ENCODE data around the gene XBP1.
A peak's percentile ranks its signal among the peaks of the same experiment; 100 is the strongest.
"Not testable (repeated sequence)": the region's sequence is repeated elsewhere in the genome, so short reads cannot be mapped to it uniquely, and the experiment has no call there.

XBP1 gene

DNA sequence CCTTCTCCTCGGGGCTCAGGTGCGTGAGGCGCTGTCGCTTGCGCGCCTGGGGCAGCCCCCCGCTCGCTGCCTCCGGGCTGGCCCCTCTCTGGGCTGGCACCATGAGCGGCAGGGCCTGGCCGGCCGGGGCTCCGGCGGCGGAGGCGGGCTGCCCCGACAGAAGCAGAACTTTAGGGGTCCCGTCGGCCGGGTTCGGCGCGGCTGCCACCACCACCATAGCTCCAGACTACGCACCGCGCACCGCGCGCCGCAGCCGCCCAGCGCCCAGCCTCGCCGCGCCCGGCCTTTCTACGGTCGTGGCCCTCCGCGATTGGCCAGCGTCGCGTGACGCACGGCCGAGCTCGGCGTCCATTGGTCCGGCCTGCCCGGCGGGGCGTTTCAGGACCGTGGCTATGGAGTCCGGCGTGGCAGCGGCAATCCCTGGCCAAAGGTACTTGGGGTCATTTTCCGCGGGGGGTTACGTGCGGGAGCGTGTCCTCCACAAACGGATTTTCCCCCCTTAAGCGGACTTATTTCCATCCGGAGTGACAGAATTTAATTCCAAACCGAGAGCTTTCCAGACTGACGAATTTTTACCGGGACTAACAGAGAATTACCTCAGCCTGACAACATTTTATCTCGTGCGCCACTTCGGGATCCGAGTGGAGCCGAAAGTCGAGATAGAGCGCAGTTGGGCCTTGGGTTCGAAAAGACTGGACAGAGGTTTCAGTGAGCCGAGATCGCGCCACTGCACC is at the start of gene XBP1:
Gene XBP1 (minus strand): TSS at position 262 of the 734 bp plus-strand sequence.
- DNase-seq = peak; percentile 89 to 90

DNA sequence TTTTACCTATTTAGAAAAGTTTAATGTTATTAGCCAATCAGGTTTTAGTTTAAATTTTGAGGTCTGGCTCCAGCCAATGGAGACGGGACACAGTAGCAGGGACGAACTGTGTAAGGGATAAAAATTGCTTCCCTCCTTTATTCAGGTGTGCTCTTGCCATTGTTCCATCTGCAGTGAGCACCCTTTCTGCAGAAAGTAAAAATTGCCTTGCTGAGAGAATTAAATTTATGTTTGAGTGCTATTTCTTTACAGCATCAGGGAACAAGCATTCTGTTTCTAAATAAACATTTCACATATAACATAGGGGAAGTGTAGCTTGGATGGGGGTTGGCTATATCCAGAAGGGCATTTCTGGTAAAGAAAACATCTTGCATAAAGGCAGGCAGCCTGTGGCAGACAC is 46.6 kb upstream of the XBP1 start:
- DNase-seq = no peak

DNA sequence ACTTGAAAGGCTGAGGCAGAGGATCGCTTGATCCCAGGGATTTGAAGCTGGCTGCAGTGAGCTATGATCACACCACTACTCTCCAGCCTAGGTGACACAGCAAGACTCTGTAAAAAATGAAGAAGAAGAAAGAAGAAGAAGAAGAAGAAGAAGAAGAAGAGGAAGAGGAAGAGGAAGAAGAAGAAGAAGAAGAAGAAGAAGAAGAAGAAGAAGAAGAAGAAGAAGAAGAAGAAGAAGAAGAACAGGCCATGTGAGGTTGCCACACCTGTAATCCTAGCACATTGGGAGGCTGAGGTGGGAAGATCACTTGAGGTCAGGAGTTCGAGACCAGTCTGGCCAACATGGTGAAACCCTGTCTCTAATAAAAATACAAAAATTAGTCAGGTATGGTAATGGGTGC is 43.9 kb upstream of the XBP1 start:
- not testable (repeated sequence) for DNase-seq

GRCh38 chr22:28843633-28844032 is 43.3 kb upstream of the XBP1 start:
- DNase-seq = no peak

DNA sequence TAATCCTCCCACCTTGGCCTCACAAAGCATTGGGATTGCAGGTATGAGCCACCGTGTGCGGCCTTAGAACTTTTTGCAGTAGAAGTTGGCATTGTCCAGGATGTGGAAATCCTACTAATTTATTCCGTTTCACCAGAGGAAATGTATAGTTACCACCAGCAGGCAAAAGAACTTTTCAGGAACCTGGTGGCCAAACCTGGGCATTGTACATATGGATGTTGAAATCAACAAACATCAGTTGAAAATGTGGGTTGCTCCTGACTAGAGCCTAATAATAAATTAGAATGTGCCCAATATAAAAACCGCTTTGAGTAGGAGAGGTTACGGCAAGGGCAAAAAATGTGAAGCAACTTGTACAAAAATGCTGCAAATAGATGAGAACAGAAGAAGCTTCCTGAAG is 40.7 kb upstream of the XBP1 start:
- DNase-seq = no peak

DNA sequence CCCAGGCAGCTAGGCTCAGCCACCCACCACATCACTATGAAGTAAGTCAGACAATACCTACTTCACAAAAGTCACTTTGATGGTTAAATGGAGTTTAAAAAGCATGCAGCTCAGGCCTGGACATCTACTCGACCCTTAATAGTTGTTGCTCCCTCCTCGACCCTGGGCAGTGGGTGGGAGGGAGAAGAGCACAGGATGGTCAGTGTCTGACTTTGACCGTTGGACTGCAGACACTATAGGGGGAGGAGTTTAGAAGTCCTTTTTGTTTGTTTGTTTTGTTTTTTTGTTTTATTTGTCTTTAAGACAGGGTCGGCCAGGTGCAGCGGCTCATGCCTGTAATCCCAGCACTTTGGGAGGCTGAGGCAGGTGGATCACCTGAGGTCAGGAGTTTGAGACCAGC is 38.6 kb upstream of the XBP1 start:
- DNase-seq = no peak

DNA sequence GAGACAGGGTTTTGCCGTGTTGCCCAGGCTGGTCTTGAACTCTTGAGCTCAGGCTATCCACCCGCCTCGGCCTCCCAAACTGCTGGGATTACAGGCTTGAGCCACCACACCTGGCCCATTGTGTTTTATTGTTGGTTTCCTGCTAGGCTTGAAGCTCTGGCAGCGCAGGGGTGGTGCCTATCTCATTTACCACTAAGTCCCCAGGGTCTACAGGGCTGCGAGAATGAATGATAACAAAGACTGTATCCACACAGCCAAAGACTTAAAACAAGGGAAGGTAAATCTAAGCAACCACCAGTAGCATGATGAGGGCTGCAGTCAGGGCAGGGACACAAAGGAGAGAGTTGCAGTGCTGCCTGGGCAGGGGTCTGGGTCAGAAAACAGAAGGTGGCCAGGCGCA is 37.3 kb upstream of the XBP1 start:
- no peak for DNase-seq

DNA sequence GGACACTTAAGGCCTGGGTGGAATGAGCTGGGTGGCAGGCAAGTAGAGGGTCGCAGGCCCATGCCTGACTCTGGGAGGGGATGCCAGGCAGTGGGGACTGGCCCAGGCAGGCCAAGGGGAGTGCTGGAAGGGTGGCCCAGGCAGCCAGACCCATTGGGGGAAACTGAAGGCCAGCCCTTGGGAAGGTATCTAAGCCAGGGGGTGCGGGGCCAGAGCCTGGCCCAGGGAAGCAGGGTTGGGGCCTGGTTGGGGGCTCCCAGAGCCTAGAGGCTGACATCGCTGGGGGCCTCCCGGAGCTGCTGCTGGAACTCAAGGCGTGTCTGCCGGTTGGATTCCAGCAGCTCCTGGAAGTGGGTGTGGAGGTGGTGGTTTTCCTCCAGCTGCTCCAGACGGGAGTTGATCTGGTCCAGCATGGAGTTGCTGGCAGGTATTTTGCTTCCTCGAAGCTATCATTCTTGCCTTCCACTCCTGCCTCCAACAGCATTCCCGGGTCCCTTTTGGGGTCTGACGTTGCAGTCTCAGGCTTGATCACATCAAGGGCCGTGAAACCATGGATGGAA is 35.3 kb upstream of the XBP1 start:
- DNase-seq = no peak

GRCh38 chr22:28833276-28833923 is 33.0 kb upstream of the XBP1 start:
- no peak for DNase-seq

DNA sequence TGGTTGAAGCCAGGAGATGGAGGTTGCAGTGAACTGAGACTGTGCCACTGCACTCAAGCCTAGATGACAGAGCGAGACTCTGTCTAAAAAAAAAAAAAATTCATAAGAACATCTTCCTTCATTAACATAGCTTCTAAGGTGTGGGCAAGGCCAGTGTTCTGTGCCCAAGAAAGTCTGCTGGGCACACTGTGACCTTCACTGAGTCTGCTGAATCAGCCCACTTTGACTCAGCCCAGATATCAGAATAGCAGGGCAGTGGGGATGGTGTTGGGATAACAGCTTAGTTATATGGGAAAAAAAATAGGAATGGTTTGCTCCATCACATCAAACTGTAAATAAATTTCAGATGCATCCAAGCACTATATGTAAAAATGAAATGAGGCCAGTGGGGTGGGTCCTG is 32.4 kb upstream of the XBP1 start:
- no peak for DNase-seq

DNA sequence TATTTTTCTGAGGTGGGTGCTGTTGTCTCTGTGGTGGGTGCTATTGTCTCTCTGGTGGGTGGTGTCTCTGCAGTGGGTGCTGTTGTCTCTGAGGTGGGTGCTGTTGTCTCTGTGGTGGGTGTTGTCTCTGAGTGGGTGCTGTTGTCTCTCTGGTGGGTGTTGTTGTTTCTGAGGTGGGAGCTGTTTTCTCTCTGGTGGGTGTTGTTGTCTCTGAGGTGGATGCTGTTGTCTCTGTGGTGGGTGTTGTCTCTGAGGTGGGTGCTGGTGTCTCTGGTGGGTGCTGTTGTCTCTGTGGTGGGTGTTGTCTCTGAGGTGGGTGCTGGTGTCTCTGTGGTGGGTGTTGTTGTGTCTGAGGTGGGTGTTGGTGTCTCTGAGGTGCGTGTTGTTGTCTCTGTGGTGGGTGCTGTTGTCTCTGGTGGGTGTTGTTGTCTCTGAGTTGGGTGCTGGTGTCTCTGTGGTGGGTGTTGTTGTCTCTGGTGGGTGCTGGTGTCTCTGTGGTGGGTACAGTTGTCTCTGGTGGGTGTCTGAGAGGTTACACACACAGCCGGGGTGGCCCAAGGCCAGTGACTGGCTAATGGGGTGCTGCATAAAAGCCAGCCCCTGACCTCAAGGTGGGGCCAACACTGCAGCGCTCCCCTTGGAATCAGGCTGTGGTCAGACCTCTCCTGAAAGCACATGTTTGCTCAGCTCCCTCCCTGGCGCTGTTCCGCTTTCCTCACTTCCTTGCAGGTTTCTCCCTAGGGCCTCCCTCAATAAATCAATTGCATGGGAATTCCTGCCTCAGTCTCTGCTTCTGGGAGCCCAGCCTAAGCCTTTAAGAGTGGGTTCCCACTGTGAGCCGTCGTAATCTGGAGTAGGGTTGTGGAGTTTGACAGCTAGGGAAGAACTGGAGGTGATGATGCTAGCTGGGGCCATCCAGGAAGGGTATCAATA is 31.0 kb upstream of the XBP1 start:
- no peak for DNase-seq

DNA sequence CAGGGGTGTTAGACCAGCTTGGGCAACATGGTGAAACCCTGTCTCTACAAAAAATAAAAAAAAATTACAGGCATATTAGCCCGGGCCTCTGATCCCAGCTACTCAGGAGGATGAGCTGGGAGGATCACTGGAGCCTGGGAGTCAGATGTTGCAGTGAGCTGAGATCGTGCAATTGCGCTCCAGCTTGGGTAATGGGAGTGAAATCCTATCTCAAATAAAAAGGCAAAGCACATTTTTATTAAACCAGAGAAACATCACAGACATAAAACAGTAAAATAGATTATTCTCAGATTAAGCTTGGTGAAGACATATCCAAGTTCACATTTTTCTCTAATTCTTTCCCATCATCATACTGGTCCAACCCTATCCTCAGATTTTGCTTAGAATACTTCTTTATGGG is 30.1 kb upstream of the XBP1 start:
- no peak for DNase-seq

- peak; percentile 74 to 80 for DNase-seq
Measured at GRCh38 chr22:28829358-28830181, 29.2 kb upstream of the XBP1 start.

DNA sequence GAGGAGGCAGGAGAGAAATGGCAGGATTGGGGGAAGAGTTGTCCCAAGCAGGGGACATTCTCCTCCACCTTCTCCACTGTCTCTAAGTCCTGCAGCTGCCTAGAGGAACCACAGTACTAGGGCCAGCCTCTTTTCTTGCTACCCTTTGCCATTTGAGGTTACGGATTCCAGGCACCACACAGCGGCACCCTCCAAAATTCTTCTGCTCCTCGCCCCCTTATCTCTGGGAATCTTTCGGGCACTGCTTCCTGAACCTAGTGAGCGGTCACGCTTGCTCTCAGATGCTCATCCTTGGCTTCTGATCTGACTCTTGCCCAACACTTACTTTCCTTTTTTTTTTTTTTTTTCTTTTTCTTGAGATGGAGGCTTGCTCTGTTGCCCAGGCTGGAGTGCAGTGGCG is 26.6 kb upstream of the XBP1 start:
- no peak for DNase-seq

DNA sequence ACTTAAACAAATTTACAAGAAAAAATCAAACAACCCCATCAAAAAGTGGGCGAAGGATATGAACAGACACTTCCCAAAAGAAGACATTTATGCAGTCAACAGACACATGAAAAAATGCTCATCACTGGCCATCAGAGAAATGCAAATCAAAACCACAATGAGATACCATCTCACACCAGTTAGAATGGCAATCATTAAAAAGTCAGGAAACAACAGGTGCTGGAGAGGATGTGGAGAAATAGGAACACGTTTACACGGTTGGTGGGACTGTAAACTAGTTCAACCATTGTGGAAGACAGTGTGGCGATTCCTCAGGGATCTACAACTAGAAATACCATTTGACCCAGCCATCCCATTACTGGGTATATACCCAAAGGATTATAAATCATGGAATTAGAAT is 26.1 kb upstream of the XBP1 start:
- DNase-seq = not testable (repeated sequence)

GRCh38 chr22:28824455-28824854 is 24.1 kb upstream of the XBP1 start:
- DNase-seq = not testable (repeated sequence)

GRCh38 chr22:28822930-28823551 is 22.7 kb upstream of the XBP1 start:
- no peak for DNase-seq

GRCh38 chr22:28821452-28821851 is 21.1 kb upstream of the XBP1 start:
- DNase-seq = no peak

GRCh38 chr22:28820885-28821284 is 20.5 kb upstream of the XBP1 start:
- DNase-seq = no peak

GRCh38 chr22:28819253-28820096 is 19.1 kb upstream of the XBP1 start:
- no peak for DNase-seq
